ENCODE measurements around the gene MYCBP2. TPM values are rescaled to one million over a fixed set of nuclear protein-coding genes. Genes with fewer than 3 reads are reported as not detected.

MYCBP2 gene
- total RNA-seq, 6 experiments from 2014 or later: 52.7 to 66.3 (median 54.9) TPM

DNA sequence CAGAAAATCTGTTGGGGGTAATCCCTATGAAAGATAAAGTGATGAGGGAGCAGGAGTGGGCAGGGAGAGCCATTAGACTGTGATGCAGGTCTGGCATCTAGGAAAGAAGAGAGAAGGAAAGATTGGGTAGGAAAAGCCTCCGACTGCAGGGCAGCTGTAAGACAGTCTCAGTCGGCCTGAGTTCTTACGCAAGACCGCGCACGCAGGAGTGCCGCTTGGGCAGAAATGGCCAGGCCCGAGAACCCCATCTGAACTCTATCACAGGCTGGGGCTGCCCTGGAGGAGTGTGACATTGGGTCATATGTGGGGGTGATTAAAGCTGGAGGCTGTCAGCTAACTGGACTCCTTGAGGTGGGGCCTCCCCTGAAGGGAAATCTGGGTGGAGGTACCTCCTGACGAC lies 286.1 kb downstream of the MYCBP2 start:
- Mint-ChIP-seq H3K4me1 (ENCODE audit: low read depth) (peaks cover 9% of the 10 kb centered on the region), H3K36me3 (ENCODE audit: low read depth) (peaks cover 4% of the 10 kb centered on the region; the same call in 1 of the 2 replicates), H3K27ac (no peak overlapping the region), H3K4me3 (no peak overlapping the region), H3K9me3 (no peaks in the 10 kb centered on the region), H3K27me3 (ENCODE audit: insufficient read depth) (no peaks in the 10 kb centered on the region)
- no peak for TF ChIP-seq CTCF (IDR thresholded peaks at IDR 0.05)
- DNase-seq: no peak

DNA sequence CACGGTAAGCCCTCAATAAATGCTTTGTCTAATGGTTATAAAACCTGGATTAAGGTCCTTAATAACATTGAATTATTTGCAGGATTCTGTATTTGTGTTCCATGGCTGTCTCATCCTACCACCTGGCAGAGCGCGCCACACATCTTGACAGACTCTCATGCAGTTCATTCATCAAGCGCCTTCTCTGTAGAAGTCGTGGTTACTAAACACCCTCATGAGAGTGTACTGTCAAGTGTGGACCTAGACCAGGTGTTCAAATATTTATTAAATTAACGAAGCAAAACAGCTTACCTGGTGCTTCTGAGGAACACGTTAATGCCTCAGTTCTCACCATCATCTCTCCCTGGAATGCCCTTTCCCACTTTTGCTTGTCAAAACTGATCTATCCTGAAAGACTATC lies 286.8 kb downstream of the MYCBP2 start:
- peaks cover 12% of the 10 kb centered on the region for H3K4me1 Mint-ChIP-seq (ENCODE audit: low read depth)
- no peak for TF ChIP-seq CTCF (IDR thresholded peaks at IDR 0.05)
- H3K9me3 Mint-ChIP-seq: no peaks in the 10 kb centered on the region
- no peak overlapping the region for H3K27ac Mint-ChIP-seq
- H3K27me3 Mint-ChIP-seq (ENCODE audit: insufficient read depth): no peaks in the 10 kb centered on the region
- no peak overlapping the region for H3K4me3 Mint-ChIP-seq
- peaks cover 4% of the 10 kb centered on the region; the same call in 1 of the 2 replicates for H3K36me3 Mint-ChIP-seq (ENCODE audit: low read depth)
- DNase-seq: no peak

GRCh38 chr13:77038907-77039480 lies 287.9 kb downstream of the MYCBP2 start:
- no peaks in the 10 kb centered on the region for H3K27me3 Mint-ChIP-seq (ENCODE audit: insufficient read depth)
- no peak for TF ChIP-seq CTCF (IDR thresholded peaks at IDR 0.05)
- no peak overlapping the region for H3K4me3 Mint-ChIP-seq
- H3K36me3 Mint-ChIP-seq (ENCODE audit: low read depth): peaks cover 4% of the 10 kb centered on the region; the same call in 1 of the 2 replicates
- no peak for DNase-seq
- H3K27ac Mint-ChIP-seq: no peak overlapping the region
- H3K9me3 Mint-ChIP-seq: no peaks in the 10 kb centered on the region
- peaks cover 22% of the 10 kb centered on the region for H3K4me1 Mint-ChIP-seq (ENCODE audit: low read depth)

GRCh38 chr13:77036279-77036678 lies 290.6 kb downstream of the MYCBP2 start:
- Mint-ChIP-seq H3K9me3 (no peaks in the 10 kb centered on the region), H3K36me3 (ENCODE audit: low read depth) (no peaks in the 10 kb centered on the region), H3K27ac (no peak overlapping the region), H3K27me3 (ENCODE audit: insufficient read depth) (no peaks in the 10 kb centered on the region), H3K4me1 (ENCODE audit: low read depth) (peaks cover 18% of the 10 kb centered on the region), H3K4me3 (no peak overlapping the region)
- no peak for TF ChIP-seq CTCF (IDR thresholded peaks at IDR 0.05)
- DNase-seq: no peak

- Mint-ChIP-seq H3K36me3 (ENCODE audit: low read depth) (no peaks in the 10 kb centered on the region), H3K4me1 (ENCODE audit: low read depth) (peaks cover 18% of the 10 kb centered on the region), H3K9me3 (no peaks in the 10 kb centered on the region), H3K27me3 (ENCODE audit: insufficient read depth) (no peaks in the 10 kb centered on the region), H3K27ac (peak overlapping the region; percentile 57), H3K4me3 (no peak overlapping the region)
- DNase-seq: peak; percentile 54
- no peak for TF ChIP-seq CTCF (IDR thresholded peaks at IDR 0.05)
Observed at GRCh38 chr13:77034881-77035280, 292.0 kb downstream of the MYCBP2 start.
